Skeletal muscle satellite cell (primary cell): Measurements from ENCODE around the gene PCSK5.

Experiments used
- H3K27me3 ChIP-seq: 2 replicates; pipeline ENCODE4 v1.7.0; 2013; ENCODE audit warnings: low read length; ENCODE audit not compliant: control insufficient read depth, insufficient read depth
- H3K36me3 ChIP-seq: 2 replicates; pipeline ENCODE4 v1.7.0; 2013; ENCODE audit warnings: mild to moderate bottlenecking, control low read depth, low read length; ENCODE audit not compliant: insufficient read depth
- H3K4me1 ChIP-seq: 2 replicates; pipeline ENCODE4 v1.7.0; 2013; ENCODE audit warnings: low read length; ENCODE audit not compliant: control insufficient read depth, insufficient read depth
- H3K4me2 ChIP-seq: 2 replicates; pipeline ENCODE4 v1.7.0; 2013; ENCODE audit warnings: mild to moderate bottlenecking, low read length
- H3K4me3 ChIP-seq: 2 replicates; pipeline ENCODE4 v1.7.0; 2013; ENCODE audit warnings: low read length
- H3K9ac ChIP-seq: 2 replicates; pipeline ENCODE4 v1.7.0; 2013; ENCODE audit warnings: mild to moderate bottlenecking, low read depth, low read length, moderate library complexity
- H3K9me3 ChIP-seq: replicated peaks from 2 replicates; pipeline ENCODE4 v1.7.0; 2013; ENCODE audit warnings: mild to moderate bottlenecking, control low read depth, low read length

PCSK5 gene

GRCh38 chr9:76090330-76090729 lies 199.9 kb downstream of the PCSK5 start:
- Histone ChIP-seq H3K4me2 (no peak overlapping the region), H3K36me3 (no peaks in the 10 kb centered on the region), H3K27me3 (no peaks in the 10 kb centered on the region), H3K9me3 (no peaks in the 10 kb centered on the region), H3K9ac (no peak overlapping the region), H3K4me3 (no peak overlapping the region), H3K4me1 (no peaks in the 10 kb centered on the region)

- Histone ChIP-seq H3K27me3 (no peaks in the 10 kb centered on the region), H3K4me3 (no peak overlapping the region)
These were observed 200.4 kb downstream of the PCSK5 start for GRCh38 chr9:76090909-76091308.

GRCh38 chr9:76092572-76092971 lies 202.1 kb downstream of the PCSK5 start:
- no peaks in the 10 kb centered on the region for H3K4me1 ChIP-seq
- H3K4me2 ChIP-seq: no peak overlapping the region
- H3K9me3 ChIP-seq: no peaks in the 10 kb centered on the region
- H3K9ac ChIP-seq: no peak overlapping the region
- H3K4me3 ChIP-seq: no peak overlapping the region
- no peaks in the 10 kb centered on the region for H3K27me3 ChIP-seq
- H3K36me3 ChIP-seq: no peaks in the 10 kb centered on the region

More at GRCh38 chr9:76090909-76091308, 200.4 kb downstream of the PCSK5 start:
- Histone ChIP-seq H3K4me2 (no peak overlapping the region), H3K36me3 (no peaks in the 10 kb centered on the region), H3K9ac (no peak overlapping the region), H3K9me3 (no peaks in the 10 kb centered on the region), H3K4me1 (no peaks in the 10 kb centered on the region)

- H3K4me2 ChIP-seq: no peak overlapping the region
- no peaks in the 10 kb centered on the region for H3K36me3 ChIP-seq
- H3K27me3 ChIP-seq: no peaks in the 10 kb centered on the region
- no peak overlapping the region for H3K9ac ChIP-seq
- H3K9me3 ChIP-seq: no peaks in the 10 kb centered on the region
- no peaks in the 10 kb centered on the region for H3K4me1 ChIP-seq
- H3K4me3 ChIP-seq: no peak overlapping the region
These were observed 205.1 kb downstream of the PCSK5 start for GRCh38 chr9:76095585-76095984.

- Histone ChIP-seq H3K9me3 (no peaks in the 10 kb centered on the region), H3K4me2 (no peak overlapping the region), H3K36me3 (no peaks in the 10 kb centered on the region), H3K4me1 (no peaks in the 10 kb centered on the region), H3K4me3 (no peak overlapping the region), H3K9ac (no peak overlapping the region), H3K27me3 (no peaks in the 10 kb centered on the region)
These were observed 209.0 kb downstream of the PCSK5 start for GRCh38 chr9:76099516-76099915.

DNA sequence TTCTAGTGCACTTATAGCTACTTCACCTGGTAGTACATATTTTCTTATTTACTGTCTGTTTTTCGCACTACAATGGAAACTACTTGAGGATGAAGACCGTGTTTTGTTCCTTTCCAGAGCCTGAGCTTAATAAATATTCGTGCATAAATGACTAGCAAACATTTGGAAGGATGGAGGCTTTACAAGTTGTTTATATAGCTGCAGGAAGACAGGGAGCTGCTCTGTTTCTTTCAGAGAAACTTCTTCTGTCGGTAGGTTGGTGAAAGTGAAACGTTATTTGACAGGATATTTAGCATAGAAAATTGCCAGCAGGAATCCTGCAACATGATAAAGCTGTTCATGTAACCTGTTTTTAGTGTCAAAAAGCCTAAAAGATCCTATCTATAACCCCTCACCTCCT lies 210.6 kb downstream of the PCSK5 start:
- no peaks in the 10 kb centered on the region for H3K9me3 ChIP-seq
- no peak overlapping the region for H3K9ac ChIP-seq
- no peak overlapping the region for H3K4me3 ChIP-seq
- no peaks in the 10 kb centered on the region for H3K27me3 ChIP-seq
- H3K4me1 ChIP-seq: no peaks in the 10 kb centered on the region
- H3K4me2 ChIP-seq: no peak overlapping the region
- H3K36me3 ChIP-seq: no peaks in the 10 kb centered on the region

- H3K27me3 ChIP-seq: no peaks in the 10 kb centered on the region
- H3K36me3 ChIP-seq: no peaks in the 10 kb centered on the region
- H3K4me1 ChIP-seq: no peaks in the 10 kb centered on the region
- no peaks in the 10 kb centered on the region for H3K9me3 ChIP-seq
- H3K4me2 ChIP-seq: no peak overlapping the region
- H3K9ac ChIP-seq: no peak overlapping the region
- H3K4me3 ChIP-seq: no peak overlapping the region
These were observed 211.0 kb downstream of the PCSK5 start for GRCh38 chr9:76101491-76101890.

- Histone ChIP-seq H3K9me3 (no peaks in the 10 kb centered on the region), H3K27me3 (no peaks in the 10 kb centered on the region)
These were observed 211.5 kb downstream of the PCSK5 start for GRCh38 chr9:76101947-76102346.

DNA sequence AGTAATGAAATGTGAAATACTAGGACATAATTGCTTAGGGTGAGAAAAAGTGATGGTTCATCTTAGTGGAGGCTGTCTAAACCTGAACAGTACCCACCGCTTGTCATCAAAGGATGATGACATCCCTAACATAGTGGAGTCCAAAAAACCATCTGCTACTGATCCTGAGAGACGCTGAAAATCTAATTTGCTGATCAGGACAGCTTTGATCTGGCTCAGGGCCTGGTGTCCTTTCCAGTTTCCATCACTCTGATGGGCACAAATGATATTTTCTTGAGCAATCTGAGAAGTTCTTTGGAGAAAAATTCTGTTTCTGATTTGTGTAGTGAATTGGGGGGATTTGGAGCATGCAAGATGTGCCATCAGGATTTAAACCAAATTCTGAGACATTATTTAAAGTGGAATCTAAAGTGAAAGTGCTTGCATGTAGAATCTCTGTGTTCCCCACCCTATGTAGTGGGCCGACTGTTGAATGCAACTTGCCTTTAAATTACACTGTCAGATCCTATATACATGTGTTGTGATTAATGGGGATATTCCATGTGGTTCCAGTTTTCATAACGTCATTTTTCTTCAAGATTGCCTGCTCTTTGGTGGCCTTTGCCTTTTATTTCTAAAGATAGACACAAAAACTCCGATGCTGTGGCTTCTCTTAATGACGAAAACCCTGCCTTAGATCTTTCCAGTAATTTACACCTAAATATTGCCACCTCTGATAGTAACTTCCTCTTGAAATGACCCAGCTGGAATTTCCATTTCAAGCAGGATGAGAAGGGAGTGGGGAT lies 213.2 kb downstream of the PCSK5 start:
- no peaks in the 10 kb centered on the region for H3K27me3 ChIP-seq

More at GRCh38 chr9:76101947-76102346, 211.5 kb downstream of the PCSK5 start:
- H3K9ac ChIP-seq: no peak overlapping the region
- H3K4me3 ChIP-seq: no peak overlapping the region
- H3K36me3 ChIP-seq: no peaks in the 10 kb centered on the region
- no peaks in the 10 kb centered on the region for H3K4me1 ChIP-seq
- no peak overlapping the region for H3K4me2 ChIP-seq

DNA sequence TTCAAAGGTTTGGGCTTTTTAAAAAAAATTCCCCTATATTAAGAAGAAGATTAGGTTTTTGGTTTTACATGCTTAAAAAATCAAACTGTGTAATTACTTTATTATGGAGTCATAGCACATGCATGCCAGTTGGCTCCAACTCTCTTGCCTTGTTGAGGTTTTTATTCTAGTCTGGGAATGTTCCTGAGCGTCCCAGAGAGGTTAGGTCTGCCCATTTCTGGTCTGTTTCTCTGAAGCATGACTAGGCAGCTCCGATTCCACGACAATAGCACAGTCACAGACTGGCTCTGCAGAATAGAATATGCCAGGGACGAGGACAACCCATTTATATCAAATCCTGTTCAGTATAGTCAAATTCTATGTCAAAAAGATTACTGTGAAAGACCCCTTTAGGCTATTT lies 217.0 kb downstream of the PCSK5 start:
- Histone ChIP-seq H3K4me1 (peaks cover 8% of the 10 kb centered on the region), H3K36me3 (no peaks in the 10 kb centered on the region), H3K9me3 (no peaks in the 10 kb centered on the region), H3K9ac (no peak overlapping the region), H3K27me3 (no peaks in the 10 kb centered on the region), H3K4me3 (no peak overlapping the region), H3K4me2 (no peak overlapping the region)

More for the DNA sequence above, 213.2 kb downstream of the PCSK5 start:
- no peak overlapping the region for H3K9ac ChIP-seq
- H3K36me3 ChIP-seq: no peaks in the 10 kb centered on the region
- H3K4me2 ChIP-seq: no peak overlapping the region
- no peak overlapping the region for H3K4me3 ChIP-seq
- no peaks in the 10 kb centered on the region for H3K9me3 ChIP-seq
- H3K4me1 ChIP-seq: peaks cover 8% of the 10 kb centered on the region

DNA sequence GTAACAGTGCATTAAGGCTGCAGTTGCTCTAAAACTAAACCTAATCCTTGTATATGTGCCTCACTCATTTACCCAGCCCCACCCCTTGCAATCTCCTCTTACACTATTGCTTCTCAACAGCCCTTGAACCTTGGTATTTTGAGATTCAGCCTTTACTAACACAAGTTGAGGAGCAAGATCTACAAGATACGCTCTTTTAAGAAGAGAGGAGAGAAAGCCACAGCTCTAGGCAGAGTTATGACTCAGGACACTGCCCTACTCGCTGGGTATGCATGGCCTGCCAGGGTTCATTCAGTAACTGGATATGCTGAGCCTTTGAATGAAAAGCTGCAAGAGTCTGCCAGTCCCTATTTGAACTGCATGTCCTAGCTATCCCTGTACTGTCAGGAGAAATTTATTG lies 219.5 kb downstream of the PCSK5 start:
- no peak overlapping the region for H3K4me2 ChIP-seq
- no peak overlapping the region for H3K4me3 ChIP-seq
- H3K9me3 ChIP-seq: no peaks in the 10 kb centered on the region
- no peak overlapping the region for H3K9ac ChIP-seq
- H3K27me3 ChIP-seq: no peaks in the 10 kb centered on the region
- no peaks in the 10 kb centered on the region for H3K36me3 ChIP-seq
- peaks cover 12% of the 10 kb centered on the region for H3K4me1 ChIP-seq

DNA sequence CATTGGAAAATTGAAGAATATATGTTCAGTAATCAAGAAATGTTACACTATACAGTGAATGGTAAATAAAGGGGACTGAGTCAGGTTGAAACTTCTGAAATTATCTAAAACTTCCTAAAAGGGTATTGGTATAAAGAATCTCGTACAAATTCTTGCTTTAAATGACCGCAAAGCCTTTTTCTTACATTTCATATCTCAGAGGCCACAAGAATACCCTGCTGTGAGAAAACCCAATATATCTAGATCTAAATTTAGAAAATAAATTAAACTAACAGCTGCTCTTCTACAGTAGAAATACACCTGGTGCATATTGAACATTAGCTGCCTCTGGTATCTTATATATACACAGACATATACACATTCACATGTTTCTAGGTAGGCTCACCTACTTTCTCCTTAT lies 221.7 kb downstream of the PCSK5 start:
- Histone ChIP-seq H3K4me1 (peaks cover 11% of the 10 kb centered on the region), H3K4me3 (no peak overlapping the region), H3K4me2 (no peak overlapping the region), H3K36me3 (no peaks in the 10 kb centered on the region), H3K9ac (no peak overlapping the region), H3K27me3 (no peaks in the 10 kb centered on the region), H3K9me3 (no peaks in the 10 kb centered on the region)
